ENCODE results near the gene IDI2. TPM values are rescaled to one million over a fixed set of nuclear protein-coding genes. Genes with fewer than 3 reads are reported as not detected.

Gene IDI2
- total RNA-seq, 4 donors from 2014 or later: not detected

- intact Hi-C loops (cut with DNase I): no loop called here
- no peaks in the 10 kb centered on the region for H3K9me3 ChIP-seq
- H3K27me3 ChIP-seq: peaks cover 0 to 9% (median 0%) of the 10 kb centered on the region in 4 donors
- no peak for DNase-seq
- WGBS, 2 donors: 26 to 35% methylated on average over 14 of the region's 14 CpGs
- H3K4me3 ChIP-seq: no peak overlapping the region
- H3K4me1 ChIP-seq: peaks cover 0 to 22% (median 9%) of the 10 kb centered on the region in 3 donors
- no peak for TF ChIP-seq POLR2A (IDR thresholded peaks at IDR 0.05)
- no peak for TF ChIP-seq CTCF (IDR thresholded peaks at IDR 0.05)
- H3K36me3 ChIP-seq: no peaks in the 10 kb centered on the region
- H3K27ac ChIP-seq: peak overlapping the region in 3 of 4 donors; percentile 6 to 57 (median 38)
Measured at GRCh38 chr10:970311-971149, 55.1 kb downstream of the IDI2 start.

GRCh38 chr10:969473-970150 lies 56.0 kb downstream of the IDI2 start:
- DNase-seq: no peak
- H3K36me3 ChIP-seq: no peaks in the 10 kb centered on the region
- H3K27me3 ChIP-seq: peaks cover 0 to 9% (median 0%) of the 10 kb centered on the region in 4 donors
- TF ChIP-seq POLR2A (IDR thresholded peaks at IDR 0.05) (no peak), CTCF (IDR thresholded peaks at IDR 0.05) (no peak)
- H3K9me3 ChIP-seq: no peaks in the 10 kb centered on the region
- intact Hi-C loops (cut with DNase I): no loop called here
- peak overlapping the region in 3 of 4 donors; percentile 6 to 57 (median 38) for H3K27ac ChIP-seq
- peaks cover 0 to 22% (median 9%) of the 10 kb centered on the region in 3 donors for H3K4me1 ChIP-seq
- WGBS, 2 donors: 64 to 70% methylated on average over 15 of the region's 15 CpGs
- no peak overlapping the region for H3K4me3 ChIP-seq

Other genes with a start within 250 kb of the IDI2 start
- 10 to 100 TPM; 32.7 to 75.5 (median 63.4) TPM for gene LARP4B, start 94.2 kb downstream of the IDI2 start, total RNA-seq
- 10 to 100 TPM; 10.2 to 35.1 (median 23.1) TPM for gene GTPBP4, start 37.4 kb downstream of the IDI2 start, total RNA-seq
- gene IDI1, start 23.3 kb upstream of the IDI2 start, total RNA-seq: 10 to 100 TPM; 30.7 to 87.5 (median 59.9) TPM
- 10 to 100 TPM in 2 of 4 donors, 1 to 10 TPM in 2; 7.5 to 17.2 (median 11.3) TPM for gene WDR37, start 30.5 kb upstream of the IDI2 start, total RNA-seq